ENCODE data around the gene TRIP13.
"Not testable (repeated sequence)": the region's sequence is repeated elsewhere in the genome, so short reads cannot be mapped to it uniquely, and the experiment has no call there.

Gene TRIP13

DNA sequence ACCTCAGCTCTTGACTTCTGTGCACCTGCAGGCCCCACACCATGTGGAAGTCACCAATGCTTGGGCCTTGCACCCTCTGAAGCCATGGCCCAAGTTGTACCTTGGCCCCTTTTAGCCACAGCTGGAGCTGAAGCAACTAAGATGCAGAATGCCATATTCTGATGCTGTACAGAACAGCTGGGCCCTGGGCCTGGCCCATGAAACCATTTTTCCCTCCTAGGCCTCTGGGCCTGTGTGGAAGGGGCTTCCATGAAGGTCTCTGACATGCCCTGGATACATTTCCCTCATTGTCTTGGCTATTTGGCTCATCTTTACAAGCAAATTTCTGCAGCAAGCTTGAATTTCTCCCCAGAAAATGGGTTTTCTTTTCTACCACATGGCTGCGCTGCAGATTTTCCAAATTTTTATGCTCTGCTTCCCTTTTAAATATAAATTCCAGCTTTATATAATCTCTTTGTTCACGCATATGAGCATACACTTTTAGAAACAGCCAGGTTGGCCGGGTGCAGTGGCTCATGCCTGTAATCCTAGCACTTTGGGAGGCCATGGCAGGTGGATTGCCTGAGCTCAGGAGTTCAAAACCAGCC, 41.8 kb downstream of the TRIP13 start:
- not testable (repeated sequence) for DNase-seq (ENCODE audit: low read depth); H3K4me3 ChIP-seq (ENCODE audit: low read length)
- TF ChIP-seq, protein P1, sequence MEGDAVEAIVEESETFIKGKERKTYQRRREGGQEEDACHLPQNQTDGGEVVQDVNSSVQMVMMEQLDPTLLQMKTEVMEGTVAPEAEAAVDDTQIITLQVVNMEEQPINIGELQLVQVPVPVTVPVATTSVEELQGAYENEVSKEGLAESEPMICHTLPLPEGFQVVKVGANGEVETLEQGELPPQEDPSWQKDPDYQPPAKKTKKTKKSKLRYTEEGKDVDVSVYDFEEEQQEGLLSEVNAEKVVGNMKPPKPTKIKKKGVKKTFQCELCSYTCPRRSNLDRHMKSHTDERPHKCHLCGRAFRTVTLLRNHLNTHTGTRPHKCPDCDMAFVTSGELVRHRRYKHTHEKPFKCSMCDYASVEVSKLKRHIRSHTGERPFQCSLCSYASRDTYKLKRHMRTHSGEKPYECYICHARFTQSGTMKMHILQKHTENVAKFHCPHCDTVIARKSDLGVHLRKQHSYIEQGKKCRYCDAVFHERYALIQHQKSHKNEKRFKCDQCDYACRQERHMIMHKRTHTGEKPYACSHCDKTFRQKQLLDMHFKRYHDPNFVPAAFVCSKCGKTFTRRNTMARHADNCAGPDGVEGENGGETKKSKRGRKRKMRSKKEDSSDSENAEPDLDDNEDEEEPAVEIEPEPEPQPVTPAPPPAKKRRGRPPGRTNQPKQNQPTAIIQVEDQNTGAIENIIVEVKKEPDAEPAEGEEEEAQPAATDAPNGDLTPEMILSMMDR (conservative IDR thresholded peaks at IDR 0.05; ENCODE audit: low read depth, low read length), result peak; percentile 44

DNA sequence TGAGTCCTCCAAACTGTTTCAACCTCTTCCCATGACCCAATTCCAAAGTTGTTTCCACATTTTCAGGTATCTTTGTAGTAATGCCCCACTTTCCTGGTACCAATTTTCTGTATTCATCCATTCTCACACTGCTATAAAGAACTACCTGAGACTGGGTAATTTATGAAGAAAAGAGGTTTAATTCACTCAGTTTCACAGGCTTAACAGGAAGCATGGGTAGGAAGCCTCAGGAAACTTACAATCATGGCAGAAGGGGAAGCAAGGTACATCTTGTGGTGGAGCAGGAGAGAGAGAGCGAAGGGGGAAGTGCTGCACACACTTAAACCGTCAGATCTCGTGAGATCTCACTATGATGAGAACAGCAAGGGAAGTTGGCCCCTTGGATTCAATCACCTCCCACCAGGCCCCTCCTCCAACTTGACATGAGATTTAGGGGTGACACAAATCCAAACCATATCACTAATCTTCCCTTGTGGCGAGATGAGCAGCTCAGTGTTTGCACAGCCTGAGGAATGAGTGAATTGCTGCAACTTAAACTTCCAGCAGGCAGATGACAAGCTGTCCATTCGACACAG, 42.9 kb downstream of the TRIP13 start:
- TF ChIP-seq, protein P1 (conservative IDR thresholded peaks at IDR 0.05; ENCODE audit: low read depth, low read length), result no peak
- no peak overlapping the region for H3K4me3 ChIP-seq (ENCODE audit: low read length)
- DNase-seq (ENCODE audit: low read depth), result no peak

DNA sequence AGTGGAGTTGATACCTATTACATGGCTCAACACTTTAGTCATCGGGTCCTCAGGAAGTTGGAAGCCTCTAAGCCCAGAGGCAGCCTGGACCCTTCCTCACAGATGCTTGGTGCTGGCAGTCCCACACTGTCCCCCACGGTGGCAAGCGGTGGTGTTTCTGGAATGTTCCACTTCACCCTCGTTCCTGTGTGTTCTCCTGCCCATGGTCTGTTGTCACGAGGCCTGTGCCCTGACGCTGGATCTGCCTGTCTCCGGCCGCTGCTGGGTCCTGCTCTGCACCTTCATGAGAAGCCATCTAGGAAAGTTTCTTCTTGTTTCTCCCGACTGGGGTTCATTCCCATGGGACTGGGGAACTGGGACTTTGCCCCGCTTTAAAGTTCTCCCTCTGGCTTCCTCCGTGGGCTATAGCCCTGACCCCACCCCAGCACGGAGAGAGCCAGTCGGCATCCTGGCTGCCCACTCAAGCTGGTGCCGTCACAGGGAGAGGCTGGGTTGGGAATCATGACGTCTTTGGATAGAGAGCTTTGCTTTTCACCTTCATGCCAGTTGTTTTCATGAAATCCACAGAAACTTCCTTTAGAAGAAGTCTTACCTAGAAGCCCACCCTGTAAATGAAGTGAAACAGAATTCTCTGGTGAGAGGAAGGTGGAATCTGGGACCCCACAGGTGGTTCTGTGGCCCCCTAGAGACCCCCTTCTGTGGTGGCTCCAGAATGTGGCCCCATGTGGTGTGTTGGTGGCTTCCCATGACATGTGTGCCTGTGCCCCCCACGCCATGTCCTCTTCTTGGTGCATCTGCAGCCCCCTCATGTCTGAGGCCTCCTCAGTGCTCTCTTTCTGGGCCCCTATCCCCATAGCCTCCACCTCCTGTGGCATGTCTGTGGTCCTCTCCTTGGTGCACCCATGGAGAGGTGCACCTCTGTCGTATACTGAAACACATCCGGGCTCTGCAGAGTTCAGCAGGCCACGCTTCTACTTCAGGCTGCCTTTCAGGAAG, 43.8 kb downstream of the TRIP13 start:
- TF ChIP-seq, protein P1 (conservative IDR thresholded peaks at IDR 0.05; ENCODE audit: low read depth, low read length), result no peak
- no peak overlapping the region for H3K4me3 ChIP-seq (ENCODE audit: low read length)
- DNase-seq (ENCODE audit: low read depth), result no peak

DNA sequence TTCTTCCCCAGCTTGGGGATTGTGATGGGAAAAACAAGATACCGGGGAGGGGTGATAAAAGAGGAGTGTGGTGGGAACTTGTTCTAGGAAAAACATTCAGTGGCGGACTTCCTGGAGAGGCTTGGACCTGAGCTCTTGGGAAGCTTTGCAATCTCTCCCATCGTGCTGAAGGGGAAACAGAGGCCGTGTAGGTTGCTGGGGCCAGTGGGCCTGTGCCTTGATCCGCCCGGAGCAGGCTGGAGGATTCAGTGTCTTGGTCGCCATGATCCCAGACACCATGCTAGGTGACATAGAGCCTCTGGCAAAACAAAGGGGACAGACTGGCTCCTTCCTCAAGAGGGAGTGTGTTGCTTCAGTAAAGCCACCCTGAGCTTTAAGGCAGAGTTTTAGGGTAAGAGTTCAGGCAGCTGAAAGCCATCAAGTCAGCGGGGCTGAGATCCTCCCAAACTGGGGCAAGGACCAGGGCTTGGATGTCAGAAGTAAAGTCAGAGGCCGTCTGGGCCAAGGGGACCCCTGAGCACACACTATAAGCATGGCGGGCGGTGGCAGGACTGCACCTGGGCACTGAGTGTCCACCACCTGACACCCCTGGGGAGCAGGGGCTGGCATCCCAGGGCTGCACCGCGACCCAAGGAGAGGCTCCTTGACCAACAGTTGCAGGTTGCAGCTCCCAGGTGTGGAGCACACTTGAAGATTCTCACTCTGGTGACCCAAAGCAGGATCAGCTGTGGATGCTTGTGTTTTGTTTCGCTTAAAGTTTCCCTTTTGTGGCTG, 44.7 kb downstream of the TRIP13 start:
- H3K4me3 ChIP-seq (ENCODE audit: low read length), result no peak overlapping the region

DNA sequence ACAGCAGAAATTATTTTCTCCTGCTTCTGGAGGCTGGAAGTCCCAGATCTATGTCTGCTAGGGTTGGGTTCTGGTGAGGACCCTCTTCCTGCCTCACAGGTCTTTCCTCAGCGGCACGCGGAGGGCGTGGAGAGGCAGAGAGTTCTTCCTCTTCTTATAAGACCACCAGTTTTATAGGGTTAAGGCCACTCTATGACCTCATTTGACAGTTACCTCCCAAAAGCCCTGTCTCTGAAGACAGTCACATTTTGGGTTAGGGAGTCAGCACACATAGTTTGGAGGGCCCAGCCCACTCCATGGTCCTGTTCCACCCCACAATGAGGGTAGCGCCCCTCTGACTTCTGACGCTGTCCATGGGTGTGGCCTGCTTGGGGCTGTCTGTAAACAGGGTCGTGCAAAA, 46.7 kb downstream of the TRIP13 start:
- H3K4me3 ChIP-seq (ENCODE audit: low read length), result no peak overlapping the region
- TF ChIP-seq, protein P1 (conservative IDR thresholded peaks at IDR 0.05; ENCODE audit: low read depth, low read length), result no peak
- DNase-seq (ENCODE audit: low read depth), result no peak

More for the DNA sequence above, 44.7 kb downstream of the TRIP13 start:
- TF ChIP-seq, protein P1 (conservative IDR thresholded peaks at IDR 0.05; ENCODE audit: low read depth, low read length), result no peak
- no peak for DNase-seq (ENCODE audit: low read depth)

DNA sequence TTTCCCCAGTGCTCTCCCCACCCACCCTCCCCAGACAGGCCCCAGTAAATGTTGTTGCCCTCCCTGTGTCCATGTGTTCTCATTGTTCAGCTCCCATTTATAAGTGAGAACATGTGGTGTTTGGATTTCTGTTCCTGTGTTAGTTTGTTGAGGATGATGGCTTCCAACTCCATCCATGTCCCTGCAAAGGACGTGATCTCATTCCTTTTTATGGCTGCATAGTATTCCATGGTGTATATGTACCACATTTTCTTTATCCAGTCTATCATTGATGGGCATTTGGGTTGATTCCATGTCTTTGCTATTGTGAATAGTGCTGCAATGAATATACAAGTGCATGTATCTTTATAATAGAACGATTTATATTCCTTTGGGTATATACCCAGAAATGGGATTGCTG, 48.1 kb downstream of the TRIP13 start:
- DNase-seq (ENCODE audit: low read depth); H3K4me3 ChIP-seq (ENCODE audit: low read length): not testable (repeated sequence)
